GM18499 (cell line): ENCODE results near the gene DZIP1L.
A peak's percentile ranks its signal among the peaks of the same experiment; 100 is the strongest.

ENCODE experiments used
- ATAC-seq: cut with Tn5 transposase; IDR thresholded peaks from one replicate; pipeline ENCODE4 v1.9.1; 2021; ENCODE audit warnings: moderate number of reproducible peaks; ENCODE audit not compliant: insufficient read depth, unreplicated experiment

DZIP1L gene

DNA sequence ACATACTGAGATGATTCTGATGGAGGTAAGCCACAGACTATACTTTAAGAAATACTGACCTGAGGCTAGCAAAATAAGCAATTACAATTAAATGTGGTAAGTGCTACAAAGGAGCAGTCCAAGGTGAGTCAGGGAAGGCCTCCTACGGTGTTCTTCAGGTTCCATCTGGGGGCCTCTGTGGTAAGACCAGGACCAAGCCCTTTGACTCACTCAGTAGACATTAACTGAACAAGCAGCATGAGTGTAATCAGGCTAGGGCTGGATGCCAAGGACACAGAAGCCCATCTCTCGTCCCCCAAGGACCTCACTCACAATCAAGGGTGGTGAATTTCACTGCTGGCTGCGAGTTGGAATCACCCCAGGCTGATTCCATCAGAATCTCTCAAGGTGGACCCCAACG lies 37.3 kb downstream of the DZIP1L start:
- no peak for ATAC-seq

DNA sequence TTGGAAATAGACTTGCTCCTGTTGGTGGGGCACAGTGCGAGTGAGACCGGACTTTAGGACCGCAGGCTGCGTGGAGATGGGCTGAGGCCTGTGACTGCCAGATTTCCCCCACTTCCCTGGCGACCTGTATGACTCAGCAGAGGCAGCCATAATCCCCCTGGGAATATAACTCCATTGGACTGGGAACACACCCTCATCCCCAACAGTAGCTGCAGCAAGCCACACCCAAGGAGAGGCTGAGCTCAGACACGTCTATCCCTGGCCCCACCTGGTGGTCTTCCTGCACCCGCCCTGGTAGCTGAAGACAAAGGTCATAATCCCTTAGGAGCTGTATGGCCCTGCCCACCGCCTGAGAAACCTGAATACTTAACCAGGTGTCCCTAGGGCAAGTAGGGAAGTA lies 42.6 kb downstream of the DZIP1L start:
- ATAC-seq: no peak

DNA sequence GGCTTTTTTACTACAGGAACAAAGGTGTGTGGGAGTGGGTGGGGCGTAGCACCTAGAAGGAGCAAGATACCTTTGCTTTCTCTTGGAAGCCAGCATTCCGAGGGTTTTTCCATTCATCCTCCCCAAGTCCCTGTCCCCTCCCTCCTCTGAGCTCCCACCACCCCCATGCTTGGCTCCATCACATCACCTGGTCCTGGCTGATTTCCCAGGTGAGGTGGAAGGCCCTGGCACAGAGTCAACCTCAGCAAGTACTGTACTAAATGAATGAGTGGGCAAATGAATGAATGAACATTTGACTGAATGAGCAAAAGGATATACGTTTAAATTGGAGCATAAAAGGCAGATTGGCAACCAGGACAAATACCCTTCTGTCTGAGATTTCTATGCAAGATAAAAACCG lies 45.4 kb downstream of the DZIP1L start:
- no peak for ATAC-seq

DNA sequence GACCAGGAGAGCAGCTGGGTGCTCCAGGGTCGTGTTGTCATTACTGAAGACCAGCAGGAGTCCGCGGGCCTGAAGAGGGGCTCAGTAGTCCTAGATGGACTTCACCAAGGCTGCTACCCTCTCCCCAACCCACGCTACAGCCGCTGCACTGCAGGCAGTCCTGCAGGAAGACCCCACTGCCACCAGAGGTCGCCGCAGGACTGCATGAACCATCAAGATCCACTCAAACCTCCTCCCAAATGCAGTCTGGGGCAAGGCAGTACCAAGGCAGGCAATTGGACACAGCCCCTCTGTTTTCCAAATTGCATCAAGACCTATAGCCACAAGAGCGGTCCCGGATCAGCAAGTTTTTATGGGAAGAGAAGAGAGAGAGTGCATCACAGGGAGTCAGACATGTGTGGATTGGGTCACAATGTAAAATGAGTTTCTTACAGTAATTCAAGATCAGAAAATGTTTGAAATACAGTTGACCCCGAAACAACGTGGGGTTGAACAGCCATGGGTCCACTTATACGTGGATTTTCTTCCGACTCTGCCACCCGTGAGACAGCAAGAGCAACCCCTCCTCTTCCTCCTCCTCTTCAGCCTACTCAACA lies 46.7 kb downstream of the DZIP1L start:
- ATAC-seq: peak; percentile 61

DNA sequence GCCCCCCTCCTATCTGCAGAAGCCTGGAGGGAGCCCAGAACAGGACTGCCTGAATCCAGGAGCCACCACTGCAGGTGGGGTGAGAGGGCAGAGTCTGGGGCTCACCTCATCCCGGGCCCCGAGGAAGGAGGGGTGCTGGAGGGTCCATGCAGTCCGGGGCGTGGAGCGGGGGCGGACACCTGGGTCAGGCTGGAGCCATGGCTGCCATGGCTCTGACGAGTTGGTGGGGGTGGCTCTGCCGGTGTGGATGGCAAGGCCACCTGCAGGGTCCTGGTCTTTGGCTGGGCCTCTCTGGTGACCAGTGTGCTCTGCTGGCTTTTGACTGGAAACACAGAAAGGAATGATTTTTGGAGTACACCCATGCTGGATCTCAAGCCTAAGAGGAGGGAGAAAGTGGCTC lies 47.4 kb downstream of the DZIP1L start:
- no peak for ATAC-seq

DNA sequence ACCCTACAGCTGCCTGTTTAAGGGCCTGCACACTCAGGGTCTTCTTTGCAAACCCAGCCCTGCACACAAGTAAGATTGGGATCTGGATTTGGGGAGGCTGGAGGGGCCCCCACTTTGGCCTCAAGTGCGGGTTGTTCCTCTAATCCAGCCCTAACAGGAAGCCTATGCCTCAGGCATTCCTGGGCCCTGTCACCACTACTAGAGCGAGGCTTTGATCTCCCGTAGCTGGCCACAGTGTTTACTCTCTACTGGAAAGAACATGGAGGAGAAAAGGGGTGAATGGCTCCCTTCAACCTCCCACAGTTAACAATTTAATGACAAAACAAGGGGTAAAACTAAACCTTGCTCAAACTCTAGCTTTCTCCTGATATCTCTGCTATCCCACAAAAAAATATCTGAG lies 48.4 kb downstream of the DZIP1L start:
- ATAC-seq: no peak

DNA sequence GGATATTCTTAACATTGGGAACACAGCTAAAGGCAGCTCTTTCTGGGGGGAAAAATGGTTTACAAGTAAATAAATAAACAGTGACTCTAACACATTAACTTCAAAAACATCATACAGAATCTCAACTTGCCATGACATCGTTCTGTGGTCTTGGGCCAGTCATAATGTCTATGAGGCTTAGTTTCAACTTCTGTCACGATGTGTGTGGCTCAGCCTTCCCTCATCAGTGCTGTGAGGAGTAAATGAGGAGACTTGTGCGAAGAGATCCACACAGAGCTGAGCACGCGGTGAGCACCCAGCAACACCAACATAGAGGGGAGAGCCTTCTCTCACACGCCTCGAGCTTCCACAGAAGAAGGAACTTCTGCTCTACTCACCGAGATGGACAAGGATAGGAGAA lies 49.0 kb downstream of the DZIP1L start:
- peak; percentile 87 for ATAC-seq

DNA sequence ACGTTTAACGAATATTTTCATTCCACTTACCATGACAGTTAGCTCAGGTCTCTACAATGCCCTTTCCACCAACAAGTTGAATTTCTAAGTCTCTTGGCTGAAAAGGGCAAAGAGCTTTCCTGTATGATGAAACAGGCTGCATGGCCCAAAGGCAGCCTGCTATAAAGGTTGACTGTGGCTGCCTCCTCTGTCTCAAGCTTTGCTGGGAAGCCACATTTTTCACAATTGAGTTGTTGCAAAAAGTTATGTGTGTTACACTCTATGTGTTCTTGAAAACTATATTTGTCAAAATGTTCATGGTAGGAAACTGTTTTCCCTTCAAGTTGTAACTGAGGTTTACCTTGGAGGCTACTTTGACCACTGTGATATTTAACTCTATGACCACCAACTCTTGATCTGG lies 49.5 kb downstream of the DZIP1L start:
- no peak for ATAC-seq

DNA sequence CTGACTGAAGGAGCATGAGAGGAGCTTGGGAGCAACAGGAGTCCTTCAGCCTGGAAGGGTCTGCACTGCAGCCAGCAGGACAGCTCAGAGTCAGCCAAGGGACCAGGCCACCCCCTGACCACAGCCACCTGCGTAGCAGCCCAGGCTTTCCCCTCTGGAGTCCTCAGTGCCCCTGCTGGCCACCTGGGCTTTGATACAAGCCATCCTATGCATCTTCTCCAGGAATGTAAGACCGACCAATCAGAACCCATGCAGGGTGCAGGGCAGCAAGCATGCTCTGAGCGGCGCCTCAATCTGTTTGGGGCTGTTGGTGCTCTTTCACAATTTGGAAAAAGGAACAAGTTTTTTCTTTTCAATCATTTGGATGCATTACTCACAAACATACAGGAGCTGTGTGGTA lies 52.0 kb downstream of the DZIP1L start:
- ATAC-seq: no peak

DNA sequence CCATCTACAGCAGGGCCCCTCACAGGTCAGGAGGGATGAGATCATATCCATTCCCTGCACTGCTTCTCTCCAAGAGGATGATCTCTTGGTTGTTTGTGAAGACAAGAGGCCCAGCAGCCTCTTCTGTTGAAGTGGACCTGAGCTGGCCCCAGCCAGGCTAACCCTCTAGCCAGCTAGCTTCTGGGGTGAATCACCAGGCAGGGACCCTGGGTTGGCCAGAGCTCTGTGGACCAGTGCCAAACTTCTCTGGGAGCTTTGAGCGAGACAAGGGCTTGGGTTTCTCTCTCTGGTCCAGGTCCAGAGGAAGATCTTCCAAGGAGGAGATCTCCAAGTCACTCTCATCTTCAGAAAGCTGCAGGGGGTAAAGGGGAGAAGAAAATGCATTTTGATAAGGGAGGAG lies 52.8 kb downstream of the DZIP1L start:
- no peak for ATAC-seq

DNA sequence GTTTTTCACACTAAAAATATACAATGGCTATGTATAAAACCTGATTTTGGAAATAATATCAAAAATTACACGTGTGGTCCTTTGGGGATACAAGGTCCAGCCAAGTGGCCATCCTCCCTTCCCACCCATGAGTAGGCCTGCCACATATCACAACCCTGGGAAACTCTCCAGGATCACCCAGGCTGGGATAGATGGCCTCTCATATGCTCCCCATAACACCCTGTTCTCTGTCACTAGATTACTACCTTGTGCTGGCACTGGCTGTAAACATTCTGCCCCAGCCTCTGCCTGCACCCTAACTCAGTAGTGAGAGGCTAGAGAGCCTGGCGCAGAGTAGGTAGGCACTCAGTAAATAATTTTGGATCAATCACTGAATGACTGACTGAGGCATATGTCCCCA lies 53.4 kb downstream of the DZIP1L start:
- no peak for ATAC-seq

DNA sequence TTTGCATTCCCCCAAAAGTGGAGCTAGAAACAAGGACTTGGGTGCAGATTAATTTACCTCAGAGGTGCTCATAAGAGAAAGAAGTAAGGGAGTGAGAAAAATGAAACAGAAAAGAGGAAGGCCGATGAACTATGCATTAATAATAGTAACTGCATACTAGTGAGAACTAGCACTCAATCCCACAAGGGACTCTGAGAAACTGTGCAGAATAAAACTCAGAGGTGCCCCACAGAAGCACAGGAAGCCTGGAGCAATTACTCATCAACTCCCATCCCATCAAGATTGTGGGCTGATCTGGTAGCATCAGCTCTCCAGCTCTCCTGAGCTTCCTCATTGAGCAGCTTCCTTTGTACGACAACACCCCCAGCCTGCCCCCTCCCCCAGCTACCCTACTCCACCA lies 54.6 kb downstream of the DZIP1L start:
- ATAC-seq: no peak

DNA sequence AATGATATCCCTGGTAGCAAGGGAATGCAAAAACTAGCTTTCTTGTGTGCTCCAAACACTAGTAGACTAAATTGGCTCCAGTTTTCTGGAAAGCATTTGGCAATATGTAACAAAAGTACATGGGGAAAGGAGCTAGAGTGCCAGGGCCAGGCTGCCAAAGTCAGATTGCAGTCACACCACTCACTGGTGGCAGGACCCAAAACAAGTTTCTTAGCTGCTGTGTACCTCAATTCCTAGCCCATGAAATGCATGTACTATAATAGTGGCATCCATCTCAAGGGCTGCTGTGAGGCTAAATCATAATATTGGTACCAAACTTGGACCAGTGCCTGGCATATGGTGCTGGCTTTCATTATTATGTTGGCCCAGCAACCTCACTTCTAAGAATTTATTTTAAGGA lies 56.1 kb downstream of the DZIP1L start:
- ATAC-seq: no peak

DNA sequence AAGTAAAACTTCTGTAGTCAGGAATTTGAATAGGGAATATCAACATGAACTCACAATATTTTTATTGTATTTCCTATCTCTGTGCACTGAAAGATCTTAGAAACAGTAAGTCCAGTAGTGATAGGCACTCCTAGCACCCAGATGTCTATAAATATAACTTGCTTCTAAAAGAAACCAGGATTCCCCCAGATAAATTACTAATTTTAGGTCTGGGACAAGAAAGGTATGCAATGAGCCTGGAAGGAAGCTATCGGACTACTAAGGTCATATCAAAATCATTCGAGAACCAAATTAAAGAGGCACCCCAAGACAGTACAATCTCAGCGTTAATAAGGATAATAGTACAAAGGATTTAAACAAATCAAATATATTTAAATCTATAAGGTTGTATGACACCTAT lies 58.0 kb downstream of the DZIP1L start:
- ATAC-seq: no peak

DNA sequence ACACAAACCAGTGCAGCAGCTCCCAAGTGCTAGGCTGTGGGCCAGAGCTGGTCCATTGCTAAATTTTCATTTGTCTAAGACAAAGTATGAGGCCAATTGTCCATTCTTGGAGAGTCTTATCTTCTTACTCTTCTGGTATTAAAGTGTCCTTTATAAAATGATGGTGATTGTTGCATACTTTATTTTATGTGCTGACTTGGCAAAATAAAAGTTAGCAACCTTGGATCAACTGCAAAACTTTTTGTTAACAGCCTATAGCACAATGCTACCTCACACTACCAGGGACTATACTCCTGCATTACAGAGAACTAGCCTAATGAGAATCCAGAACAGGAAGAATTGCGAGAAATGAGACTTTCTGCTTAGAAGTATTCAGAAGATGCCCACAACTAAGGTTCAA lies 61.4 kb downstream of the DZIP1L start:
- no peak for ATAC-seq

DNA sequence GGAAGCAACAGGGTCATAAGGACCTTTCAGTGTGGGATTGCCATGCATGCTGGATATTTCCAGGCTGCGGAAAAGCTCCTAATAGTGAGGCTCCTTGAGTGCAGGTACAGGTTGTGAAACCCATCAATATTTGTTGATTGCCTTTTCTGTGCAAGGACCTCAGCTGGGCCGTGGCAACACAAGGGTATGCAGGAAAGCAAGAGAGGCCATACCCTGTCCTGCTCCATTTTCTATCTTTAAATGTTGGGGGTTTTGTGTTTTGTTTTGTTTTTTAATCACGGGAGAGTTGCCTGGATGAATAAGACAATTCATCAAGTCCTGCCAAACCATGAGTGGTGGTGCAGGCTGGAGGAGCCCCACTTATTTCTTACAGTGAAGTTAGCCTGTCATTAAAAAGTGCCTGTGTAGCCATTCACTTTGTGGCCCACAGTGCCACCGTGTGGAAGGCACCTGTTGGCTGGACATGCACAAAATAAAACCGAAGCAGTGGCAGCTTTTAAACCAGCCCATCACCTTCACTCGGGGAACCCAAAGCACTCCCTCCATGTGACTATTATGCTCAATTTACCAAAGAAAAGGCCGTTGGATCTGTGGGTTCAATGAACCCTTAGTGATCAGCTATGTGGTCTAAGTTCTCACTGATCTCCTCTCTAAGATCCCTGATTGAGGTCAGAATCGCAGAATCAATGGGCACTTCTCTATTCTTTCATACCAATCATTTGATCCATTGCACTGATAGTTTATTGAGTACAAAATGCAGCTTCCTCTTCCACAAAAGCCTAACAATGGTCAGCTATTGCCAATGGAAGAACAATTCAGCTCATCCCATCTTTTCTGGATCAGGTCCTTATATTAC lies 63.2 kb downstream of the DZIP1L start:
- no peak for ATAC-seq

DNA sequence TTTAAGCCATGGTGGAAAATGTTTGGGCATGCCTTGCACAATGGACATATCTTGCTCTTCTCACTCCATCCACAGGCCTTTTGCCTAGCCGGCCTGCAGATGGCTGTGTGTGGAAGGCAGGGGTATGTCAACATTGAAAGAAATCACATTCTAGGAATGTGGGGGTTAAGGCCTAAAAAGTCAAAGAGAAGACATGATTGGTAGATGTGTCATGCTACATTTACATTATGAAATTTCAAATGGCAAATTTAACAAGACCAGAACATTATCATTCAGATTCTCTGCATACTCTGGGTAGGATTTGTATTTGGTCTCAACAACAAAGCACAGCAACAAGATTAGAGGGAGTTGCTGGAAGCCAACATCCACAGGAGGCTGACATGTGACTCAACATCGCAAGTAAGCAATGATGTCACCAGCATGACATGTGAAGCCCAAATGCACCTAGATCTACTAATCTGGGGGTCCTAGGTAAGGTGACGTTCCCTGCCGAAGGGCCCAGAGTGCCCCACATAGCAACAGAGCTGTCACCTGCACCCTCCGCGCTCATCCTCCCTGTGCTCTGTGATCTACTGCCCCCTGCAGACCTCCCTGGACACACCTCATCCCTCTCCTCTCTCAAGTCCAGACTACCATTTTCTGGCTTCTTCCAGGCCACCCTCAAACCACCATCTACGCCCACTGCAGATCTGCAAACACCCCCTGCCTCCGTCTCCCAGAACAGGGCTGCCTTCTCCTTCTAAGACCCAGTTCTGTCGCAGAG lies 66.1 kb downstream of the DZIP1L start:
- ATAC-seq: no peak

DNA sequence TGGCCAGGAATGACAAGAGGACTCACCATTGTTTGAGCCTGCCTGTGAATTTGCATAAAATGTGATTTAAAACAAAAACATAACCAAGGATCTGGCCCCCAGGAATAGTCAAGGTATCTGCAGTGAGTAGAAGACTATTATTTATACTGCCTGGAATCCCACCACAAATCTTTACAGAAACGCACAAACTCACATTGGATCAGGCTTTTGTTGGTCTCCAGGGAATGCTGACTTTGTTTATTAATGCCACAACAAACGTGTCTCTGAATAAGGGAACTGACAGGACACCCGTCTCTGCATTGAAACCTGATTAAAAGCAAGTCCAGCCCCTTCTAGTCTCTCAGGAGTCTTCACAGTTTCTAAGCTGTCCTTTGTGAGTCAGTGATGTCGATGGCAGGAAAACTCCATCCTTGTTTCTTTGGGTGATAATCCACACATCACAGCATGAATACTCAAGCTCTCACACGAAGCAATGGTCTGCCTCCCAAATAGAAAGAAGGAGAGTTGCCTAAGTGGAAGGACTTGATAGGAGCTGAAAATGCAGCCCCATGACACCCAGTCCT lies 67.7 kb downstream of the DZIP1L start:
- no peak for ATAC-seq

DNA sequence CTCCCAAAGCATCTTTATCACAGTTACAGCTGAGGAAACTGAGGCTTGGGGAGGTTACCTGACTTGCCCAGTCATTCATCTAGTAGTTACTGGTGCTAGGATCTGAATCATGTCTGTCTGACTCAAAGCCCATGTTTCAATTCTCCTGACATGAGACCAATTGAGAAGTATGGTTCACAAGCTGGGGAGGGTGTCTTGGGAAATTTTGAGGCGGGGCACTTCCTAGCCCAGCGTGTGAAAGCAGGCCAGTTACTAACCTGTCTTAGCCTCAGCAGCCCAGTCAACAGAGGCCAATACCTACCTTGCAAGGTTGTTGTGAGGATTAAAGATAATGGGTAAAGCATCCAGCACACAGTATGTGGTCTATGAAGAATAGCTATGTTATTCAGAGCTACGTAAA lies 68.5 kb downstream of the DZIP1L start:
- ATAC-seq: no peak

DNA sequence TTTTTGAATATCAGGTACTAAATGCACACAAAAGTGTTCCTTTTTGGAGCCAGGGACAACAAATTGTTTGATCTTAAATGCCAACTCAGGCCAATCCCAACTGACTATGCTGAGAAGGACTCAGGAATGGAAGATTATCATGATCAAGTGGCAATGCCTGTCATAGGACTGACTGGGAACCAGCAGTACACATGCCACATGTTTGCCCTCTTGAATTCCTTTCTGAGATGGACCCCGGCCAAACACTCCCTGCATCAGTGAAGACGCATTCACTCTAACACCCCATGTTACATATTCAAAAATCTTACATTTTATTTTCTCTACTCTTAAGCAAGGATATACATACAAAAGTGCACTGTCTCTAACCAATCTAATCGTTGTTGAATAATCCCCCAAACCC lies 69.3 kb downstream of the DZIP1L start:
- no peak for ATAC-seq
